HG02759 (cell line): Measurements from ENCODE around the gene PIK3AP1.
A peak's percentile ranks its signal among the peaks of the same experiment; 100 is the strongest.
"Not testable (repeated sequence)": the region's sequence is repeated elsewhere in the genome, so short reads cannot be mapped to it uniquely, and the experiment has no call there.

Experiments used
- ATAC-seq: cut with Tn5 transposase; IDR thresholded peaks from one replicate; pipeline ENCODE4 v1.9.1; 2021; ENCODE audit warnings: mild to moderate bottlenecking, moderate library complexity; ENCODE audit not compliant: unreplicated experiment

Gene PIK3AP1

DNA sequence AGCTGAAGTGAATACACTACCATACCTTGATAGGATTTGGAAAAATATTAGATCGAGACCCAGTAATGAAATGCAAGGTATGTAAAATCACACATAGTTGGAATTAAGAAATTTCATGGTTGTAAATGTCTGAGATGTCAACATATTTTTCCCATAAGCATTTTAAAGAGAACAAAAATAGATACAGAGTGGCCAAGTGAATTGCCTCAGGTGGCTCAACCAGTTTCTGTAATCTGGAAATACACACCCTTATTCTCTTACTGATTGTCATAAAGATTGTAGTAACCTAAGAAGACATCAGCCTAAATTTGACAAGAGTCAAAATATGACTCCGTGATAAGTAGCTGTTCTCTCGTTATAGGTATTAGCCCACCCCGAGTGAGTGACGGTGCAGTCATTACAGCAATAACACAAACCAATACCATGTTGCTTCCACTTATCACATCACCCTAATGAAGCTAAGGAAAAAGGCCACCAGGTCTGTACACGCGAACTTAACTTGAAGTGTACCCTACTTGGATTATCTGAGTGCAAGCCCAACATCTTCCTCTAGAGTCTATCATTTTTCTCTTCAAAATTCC lies 23.4 kb downstream of the PIK3AP1 start:
- no peak for ATAC-seq

DNA sequence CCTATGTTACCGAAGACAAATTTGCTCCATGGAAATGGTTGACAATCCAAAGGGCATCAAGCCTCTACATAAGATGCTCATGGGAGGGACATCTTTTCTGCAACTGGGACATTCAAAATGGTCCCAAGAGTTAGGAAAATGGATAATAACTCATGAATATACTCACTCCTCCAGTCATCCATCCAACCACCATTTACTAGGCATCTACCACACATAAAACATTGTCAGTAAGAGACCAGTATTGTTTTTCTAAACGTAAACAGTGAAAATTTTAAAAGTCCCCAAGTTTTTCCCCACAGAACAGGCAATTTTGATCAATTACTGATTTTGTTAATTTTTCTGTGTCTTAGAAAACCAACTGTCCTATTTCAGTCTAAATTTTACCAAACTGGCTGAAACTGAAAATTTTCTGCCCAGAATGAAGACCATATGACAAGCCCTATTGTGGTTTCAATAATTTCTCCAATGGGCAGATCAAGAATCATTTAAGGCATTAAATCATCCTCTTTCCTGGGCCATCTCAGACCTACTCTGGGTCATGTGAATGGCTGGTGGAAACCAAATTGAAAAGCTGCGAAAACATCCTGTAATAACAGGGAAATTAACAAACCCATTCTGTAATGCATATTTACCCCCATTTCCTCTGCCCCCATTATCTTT lies 24.2 kb downstream of the PIK3AP1 start:
- no peak for ATAC-seq

DNA sequence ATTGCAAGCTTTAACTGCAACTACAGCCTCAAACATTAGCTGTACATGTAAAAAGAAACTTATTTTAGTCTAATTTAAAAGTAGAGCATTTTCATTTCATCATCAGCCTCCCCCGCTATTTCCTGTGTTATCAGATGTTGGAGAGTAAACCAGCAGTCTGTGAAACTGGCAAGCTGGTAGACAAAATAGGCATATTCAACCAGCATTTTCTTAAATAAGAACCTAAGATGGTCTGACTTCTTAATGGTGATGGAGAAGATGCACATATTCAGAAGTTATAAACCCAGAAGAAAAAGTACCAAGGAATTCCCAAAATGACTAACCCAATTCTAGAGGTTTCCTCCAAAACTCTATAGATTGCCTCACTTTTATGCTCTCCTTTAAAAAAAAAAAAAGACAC lies 24.9 kb downstream of the PIK3AP1 start:
- ATAC-seq = no peak

GRCh38 chr10:96693431-96693830 lies 26.9 kb downstream of the PIK3AP1 start:
- ATAC-seq = no peak

- ATAC-seq = no peak
Observed at GRCh38 chr10:96692427-96692826, 27.9 kb downstream of the PIK3AP1 start.

DNA sequence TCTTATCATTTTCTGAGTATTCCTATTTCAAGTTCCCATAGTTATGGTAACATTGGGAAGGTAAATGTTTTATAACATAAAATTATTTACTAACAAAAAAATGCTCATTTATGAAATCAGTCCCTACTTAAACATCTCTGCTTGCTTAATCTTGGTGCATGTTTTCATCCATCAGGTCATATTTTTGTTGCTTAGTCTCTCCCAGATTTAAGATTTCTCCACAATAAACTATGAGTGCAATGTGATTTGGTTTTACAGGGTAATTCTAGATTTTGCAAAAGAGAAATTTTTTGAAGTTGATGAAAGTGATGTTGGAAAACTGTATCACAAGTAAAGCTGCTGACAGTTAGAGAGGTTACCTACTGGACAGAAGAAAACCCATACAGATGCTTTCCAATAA lies 28.6 kb downstream of the PIK3AP1 start:
- ATAC-seq = no peak

- peak; percentile 54 for ATAC-seq
Observed at GRCh38 chr10:96690755-96691730, 29.3 kb downstream of the PIK3AP1 start.

- no peak for ATAC-seq
Observed at GRCh38 chr10:96688789-96689188, 31.5 kb downstream of the PIK3AP1 start.

DNA sequence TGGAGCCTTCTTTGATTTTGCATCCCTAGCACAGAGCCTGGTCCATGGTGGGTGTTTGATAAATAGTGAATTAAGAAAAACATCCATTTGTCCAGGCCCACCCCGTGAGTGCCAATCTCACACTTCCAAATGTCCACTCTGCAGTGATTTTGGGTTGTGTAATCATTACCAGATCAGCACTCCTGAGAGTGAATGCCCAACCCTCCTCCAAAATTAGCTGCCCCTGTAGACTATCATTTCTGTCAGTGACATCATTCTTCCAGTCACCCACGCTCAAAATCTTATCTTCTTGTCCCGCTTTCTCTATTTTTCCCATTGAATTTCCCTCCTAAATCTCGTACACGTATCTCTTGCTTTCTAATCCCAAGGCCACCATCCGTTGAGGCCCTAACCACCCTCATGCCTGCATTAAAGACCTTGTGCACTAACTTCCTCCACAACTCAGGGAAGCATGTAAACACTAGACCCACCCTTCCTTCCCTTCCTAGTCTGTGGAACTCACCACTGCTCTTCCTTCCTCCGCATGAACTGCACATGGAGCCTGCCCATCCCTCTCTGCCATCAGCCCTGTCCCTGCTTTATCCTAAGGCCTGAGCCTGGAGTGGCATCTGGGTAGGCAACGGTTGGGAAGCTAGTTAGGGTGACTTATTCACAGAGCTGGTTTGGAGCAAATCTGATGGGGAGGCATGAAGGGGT lies 32.8 kb downstream of the PIK3AP1 start:
- no peak for ATAC-seq

DNA sequence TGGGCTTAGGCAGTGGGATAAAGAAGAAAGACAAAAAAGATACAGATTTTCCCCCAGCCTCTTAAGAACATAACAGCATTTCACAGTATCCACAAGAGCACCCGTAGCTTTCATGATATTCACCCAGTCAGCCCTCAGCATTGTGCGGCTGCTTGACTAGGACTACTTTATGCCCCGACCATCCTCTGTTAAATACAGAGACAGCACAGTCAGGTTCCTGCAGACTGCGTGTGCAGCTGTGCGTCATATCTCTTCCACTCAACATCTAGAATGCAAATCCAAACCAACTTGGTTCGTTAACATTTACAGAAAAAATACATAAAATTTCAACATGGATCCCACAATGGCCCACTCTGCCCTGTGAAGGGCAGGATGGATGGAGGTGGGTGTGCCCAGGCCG lies 33.8 kb downstream of the PIK3AP1 start:
- ATAC-seq = no peak

DNA sequence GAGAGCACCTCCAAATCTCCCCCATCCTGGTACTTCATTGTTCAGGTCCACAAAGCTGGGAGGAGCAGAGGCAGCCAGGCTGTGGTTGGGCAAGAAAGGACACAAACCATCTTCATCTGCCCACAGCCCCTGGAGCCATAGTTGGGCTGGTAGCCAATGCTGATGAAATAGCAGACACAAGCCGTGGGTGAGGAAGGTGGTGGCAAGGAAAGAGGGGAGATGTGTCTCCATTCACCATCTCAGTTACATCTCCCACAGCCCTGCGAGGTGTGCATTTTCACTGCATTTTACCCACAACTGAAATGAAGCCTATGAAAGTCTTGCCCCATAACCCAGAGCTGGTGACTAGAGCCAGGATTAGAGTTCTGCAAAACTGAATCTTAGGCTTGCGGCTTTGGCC lies 35.0 kb downstream of the PIK3AP1 start:
- no peak for ATAC-seq

DNA sequence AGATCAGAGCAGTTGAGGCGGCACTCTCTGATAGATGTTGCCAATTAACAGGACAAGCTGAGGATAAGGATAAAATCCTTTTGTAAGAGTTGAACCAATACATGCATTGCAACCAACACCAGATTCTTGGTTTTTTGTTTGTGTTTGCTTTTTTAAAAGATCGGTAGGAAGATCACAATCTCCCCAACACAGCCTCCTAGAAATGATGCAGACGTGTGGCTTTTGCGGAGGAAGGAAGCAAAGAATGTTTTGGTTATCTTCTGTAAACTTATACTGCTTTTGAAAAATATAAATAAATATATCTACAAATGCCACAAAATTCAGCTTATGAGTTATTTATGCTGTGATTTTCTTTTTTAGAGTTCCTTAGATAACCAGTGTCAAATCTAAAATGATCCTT lies 35.5 kb downstream of the PIK3AP1 start:
- no peak for ATAC-seq

GRCh38 chr10:96683710-96684109 lies 36.6 kb downstream of the PIK3AP1 start:
- no peak for ATAC-seq

DNA sequence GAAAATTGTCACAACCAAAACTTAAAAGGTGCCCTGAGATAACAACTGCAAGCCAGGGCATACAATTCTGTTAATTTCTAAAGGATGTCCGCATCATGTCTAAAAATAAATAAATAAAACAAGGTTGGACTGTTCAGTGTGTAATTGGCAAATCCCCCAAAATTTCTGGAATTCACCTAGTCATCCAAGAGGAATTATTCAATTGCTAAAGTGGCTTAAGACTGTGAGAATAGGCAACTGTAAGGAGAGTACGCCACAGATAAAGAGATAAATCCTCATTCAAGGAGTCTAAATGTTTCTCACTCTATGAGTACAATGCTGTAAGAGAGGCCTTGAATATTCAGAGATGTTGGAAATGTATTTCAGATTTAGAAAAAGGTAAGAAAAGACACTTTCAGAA lies 37.2 kb downstream of the PIK3AP1 start:
- ATAC-seq = no peak

DNA sequence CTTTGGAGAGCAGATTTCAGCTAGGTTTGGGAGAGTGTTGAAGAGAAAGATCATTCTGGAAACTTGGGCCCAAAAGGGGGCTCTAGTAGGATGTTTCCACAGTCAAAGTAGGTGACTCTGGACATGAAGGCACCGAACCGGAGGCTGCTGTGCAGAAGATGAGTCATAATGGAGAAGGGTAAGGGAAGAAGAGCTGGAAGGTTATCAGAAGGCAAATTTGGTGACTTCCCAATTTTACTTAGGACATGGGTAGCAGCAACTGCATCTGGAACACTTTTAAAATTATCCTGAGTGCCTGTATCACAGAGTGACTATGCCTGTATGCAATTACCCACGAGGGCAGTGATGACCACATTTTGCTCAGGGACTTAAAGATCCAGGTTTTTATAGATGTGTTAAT lies 38.8 kb downstream of the PIK3AP1 start:
- no peak for ATAC-seq

GRCh38 chr10:96680463-96680862 lies 39.9 kb downstream of the PIK3AP1 start:
- not testable (repeated sequence) for ATAC-seq

- ATAC-seq = no peak
Observed at GRCh38 chr10:96678725-96679124, 41.6 kb downstream of the PIK3AP1 start.

DNA sequence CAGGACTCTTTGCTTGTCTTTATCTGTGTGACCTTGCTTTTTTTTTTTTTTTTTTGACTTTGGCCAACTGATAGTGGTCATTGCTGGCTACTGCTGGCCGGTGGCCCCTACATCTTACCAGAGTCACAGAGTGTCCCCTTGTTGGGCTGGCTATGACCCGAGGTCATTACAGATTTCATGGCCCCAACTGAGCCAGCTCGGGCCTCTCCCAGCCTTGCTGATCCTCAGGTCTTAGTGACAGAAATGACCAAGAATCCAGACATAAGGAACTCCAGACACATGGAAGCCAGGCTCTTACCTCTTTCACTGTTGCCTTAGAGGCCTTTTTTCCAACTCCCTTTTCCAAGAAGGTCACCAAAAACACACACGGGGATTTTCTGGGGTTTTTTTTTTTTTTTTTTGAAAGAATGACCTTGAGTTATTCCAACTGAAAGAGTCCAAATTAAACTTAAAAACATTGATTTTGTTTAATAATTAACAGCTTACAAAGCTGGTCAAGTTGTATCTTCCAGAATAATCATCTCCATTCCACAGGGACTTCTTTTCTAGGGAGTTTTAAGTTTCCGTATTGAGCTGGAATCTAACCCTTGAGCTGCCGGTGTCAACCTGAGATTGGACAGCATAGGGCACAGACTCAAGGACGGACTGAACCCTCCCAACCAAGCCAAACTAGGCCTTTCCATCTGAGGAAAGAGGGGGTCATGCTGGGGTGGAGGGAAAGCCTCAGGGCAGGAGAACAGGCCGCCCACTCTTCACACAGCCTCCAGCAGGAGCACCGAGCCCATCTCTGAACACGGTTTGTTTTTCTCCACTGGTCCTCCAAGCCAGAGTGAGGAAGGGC lies 43.8 kb downstream of the PIK3AP1 start:
- no peak for ATAC-seq

DNA sequence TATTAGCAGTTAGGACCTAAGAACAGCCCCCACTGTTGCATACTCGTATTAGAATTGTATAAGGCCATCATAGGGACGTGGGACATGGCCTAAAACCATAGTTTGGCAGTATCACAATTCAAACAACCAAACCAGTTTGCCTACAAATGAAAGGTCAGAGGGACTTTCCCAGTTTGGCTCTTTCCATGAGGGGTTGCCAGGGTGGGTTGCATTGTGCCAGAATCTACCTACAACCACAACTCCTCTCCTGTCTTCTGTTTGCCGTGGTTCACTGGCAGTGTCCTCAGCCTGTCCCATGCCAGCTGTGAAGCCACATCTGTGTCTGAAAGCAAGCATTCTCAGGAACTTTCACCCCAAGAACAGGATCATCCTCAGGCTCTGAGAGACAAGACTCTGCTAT lies 44.5 kb downstream of the PIK3AP1 start:
- no peak for ATAC-seq
